Transverse colon (tissue), 4 donors: ENCODE measurements around the gene TCN2.

Experiments used
- CTCF ChIP-seq, 5 experiments: fragments of 200-600 bp in 3 of 5; fragments of 450-650 bp in 2 of 5; sonication (generic) in 3 of 5; IDR thresholded peaks; 1 replicate in 2 of 5; 2 replicates in 3 of 5; pipeline ENCODE4 v1.5.1; 2016 to 2017; ENCODE audit warnings: antibody characterized with exemption in 5 of 5, inconsistent platforms in 3 of 5, mild to moderate bottlenecking in 2 of 5, moderate library complexity in 1 of 5
- POLR2AphosphoS5 ChIP-seq, 3 donors: sonication (generic); formaldehyde crosslinking; IDR thresholded peaks; one replicate each; pipeline ENCODE4 v1.6.1; 2016; ENCODE audit warnings: antibody characterized with exemption in 3 of 3

DNA sequence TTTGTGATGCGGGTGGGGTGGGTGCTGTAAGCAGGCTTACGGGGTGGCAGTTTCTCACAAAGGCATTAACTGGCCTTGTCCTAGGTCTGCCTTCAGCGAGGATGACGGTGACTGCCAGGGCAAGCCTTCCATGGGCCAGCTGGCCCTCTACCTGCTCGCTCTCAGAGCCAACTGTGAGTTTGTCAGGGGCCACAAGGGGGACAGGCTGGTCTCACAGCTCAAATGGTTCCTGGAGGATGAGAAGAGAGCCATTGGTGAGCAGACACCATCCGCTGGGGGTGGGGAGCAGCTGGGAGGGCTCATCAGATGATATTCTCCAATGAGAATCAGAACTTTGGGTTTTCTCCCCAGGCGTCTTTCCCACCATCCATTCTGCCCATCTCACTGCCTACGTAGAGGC is 5.8 kb downstream of the TCN2 start:
- TF ChIP-seq CTCF (IDR thresholded peaks at IDR 0.05): no peak
- no peak for TF ChIP-seq POLR2AphosphoS5 (IDR thresholded peaks at IDR 0.05)
